Measurements from ENCODE around the gene PTPRM.

PTPRM gene

DNA sequence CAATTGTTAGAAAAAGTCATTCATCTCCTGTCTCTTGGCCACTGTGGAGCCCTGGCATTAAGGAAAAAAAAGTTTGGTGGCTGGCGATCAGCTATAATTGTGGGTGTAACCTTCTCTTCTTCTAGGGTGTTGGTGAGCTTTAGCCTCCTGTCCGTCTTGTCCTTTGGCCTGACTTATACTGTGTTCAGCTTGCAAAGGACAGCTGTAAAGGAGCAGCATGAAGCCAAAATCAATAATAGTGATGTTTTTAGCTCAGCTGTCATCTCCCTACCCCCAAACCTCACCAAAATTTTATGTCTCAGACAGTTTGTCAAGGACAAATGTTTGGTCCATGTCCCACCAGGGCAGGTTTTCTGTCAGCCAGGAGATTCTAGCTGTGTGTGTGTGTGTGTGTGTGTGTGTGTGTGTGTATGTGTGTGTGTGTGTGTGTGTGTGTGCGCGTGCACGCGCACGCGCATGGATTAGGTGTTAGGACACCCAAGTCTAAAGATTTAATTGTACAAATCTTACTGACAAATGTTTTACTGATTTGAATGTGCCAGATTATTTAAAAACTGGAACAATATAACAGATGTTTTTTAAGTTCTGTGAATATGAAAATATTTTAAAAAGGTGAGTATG, 109.2 kb downstream of the PTPRM start:
- no peak for DNase-seq

DNA sequence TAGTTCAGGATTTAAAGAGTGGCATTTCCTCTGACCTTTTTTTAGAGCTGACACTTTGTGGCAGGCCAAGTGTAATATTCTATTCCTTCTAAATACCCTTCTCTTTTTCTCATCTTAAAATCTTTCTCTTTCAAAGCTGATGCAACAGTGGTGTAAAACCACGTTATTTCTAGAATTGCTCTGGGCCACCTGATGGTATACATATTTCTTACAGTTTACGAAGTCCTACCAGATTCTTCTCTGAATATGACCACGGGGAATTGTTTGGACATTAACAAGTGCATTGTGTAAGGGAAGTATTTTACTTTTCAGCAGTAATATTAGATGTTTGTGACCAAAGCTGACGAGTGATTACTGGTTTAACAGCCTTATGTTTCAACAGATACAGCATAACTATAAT, 109.9 kb downstream of the PTPRM start:
- no peak for DNase-seq

DNA sequence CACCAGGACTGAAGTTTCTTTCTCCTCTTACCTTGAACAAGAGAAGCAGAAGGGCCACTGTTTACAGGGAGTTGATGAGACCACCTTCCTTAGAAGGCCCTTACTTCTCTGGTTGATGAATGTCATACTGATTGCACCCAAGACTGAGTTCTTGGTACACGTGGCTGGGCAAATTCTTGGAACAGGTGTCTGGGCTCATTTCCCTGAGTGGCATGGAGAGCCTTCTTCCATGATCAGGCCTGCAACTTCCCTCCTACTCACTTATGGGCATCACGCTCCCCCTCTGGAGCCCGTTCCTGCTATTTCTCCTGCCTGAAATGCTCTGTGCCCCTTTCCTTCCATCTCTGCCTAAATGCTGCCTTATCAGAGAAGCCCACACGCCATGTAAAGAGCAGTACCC, 110.3 kb downstream of the PTPRM start:
- no peak for DNase-seq

DNA sequence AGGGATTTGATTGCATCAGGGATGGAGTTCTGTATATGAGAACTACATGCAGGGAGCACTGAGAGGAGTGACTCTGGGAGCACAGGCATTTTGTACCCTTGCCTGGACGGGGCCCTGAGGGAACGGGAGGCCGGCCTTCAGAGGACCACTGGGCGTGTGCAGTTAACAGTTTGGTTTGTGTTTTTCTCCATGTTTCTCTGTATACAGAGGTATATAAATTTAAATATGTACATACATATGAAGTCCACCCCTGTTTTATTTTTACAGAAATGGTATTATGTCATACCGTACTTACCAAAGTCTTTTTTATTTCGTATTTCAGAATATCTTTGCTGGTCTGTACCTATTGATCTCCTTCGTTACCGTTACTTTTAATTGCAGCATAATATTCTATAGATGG, 111.3 kb downstream of the PTPRM start:
- DNase-seq: no peak

DNA sequence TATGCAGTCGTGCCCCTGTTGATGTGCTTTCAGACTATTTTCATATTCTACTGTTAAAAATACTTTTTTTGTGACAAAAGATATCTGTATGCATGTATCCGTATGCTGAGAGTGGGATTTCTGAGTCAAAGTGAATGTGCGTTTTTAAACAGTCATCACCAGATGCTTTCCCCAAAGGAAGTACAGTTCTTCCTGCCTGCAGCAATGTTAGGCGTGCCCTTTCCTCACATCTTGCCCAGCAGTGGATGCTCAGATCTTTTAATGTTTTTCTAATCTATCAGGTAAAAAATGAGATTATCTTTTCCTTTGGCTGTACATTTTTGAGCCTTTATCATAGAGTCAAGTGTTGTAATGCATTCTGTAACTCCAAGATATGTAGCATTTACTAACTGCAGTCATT, 111.7 kb downstream of the PTPRM start:
- DNase-seq: no peak

DNA sequence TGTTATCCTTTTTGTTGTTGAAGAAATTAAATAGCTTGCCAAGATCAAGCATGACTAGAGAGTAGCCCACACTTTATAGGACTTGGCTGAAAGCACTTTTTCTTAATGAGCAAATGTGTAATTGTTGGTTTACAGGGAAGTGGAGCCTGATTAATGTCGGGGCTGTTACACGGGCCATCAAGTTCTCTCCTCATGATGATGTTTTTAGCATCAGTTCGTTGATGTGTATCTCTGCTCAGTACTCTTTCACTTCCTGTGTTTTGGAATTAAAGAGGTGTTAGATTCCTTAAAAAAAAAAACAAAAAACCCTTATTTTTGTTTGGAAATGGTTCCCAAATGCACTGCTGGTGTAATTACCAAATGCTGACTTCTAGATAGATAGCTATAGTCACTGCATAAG, 114.2 kb downstream of the PTPRM start:
- no peak for DNase-seq

DNA sequence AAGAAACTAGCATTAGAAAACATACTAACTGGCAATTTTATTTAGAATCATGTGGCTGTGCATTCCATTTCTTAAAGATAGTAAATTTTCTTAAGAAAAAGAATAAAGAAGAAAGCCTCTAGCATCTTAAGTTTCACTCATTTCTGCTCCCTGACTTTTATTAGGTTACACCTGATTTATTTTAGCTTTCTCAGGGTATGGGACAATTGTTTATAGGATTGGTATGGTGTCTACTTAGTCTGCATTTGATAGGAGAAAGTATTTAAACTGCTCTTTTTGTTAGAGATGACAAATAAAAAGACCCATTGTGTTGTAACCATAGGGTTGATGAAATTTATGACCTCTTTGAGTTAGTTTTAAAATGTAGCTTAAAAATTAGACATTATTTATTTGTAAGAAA, 115.2 kb downstream of the PTPRM start:
- DNase-seq: no peak

DNA sequence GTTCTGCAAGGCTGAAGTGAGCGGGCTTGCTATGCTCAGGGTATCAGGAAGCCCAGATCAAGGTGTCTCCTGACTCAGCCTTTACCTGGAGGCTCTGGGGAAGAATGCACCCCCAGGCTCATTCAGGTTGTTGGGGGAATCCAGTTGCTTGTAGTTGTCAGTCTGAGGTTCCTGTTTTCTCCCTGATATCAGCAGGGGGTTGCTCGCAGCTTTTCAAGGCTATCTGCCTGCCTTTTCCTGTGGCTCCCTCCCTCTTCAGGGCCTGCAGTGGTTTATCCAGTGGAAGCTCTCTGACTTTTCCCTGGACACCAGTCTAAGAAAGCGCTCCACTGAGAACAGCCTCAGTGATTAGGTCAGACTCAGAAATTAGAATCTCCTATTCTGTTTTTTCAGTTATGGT, 116.6 kb downstream of the PTPRM start:
- no peak for DNase-seq

DNA sequence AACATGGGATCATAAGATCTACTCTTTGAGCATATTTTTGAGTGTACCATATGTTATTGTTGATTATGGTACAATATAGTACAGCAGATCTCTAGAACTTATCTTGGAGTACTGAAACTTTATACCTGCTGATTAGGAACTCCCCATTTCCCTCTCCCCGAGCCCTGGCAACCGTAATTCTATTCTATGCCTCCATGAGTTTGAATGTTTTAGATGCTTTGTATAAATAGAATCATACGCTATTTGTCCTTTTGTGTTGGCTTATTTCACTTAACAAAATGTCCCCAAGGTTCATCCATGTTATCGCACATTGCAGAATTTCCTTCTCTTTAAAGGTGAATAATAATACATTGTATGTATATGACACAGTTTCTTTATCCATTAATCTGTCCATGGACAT, 117.2 kb downstream of the PTPRM start:
- DNase-seq: no peak

DNA sequence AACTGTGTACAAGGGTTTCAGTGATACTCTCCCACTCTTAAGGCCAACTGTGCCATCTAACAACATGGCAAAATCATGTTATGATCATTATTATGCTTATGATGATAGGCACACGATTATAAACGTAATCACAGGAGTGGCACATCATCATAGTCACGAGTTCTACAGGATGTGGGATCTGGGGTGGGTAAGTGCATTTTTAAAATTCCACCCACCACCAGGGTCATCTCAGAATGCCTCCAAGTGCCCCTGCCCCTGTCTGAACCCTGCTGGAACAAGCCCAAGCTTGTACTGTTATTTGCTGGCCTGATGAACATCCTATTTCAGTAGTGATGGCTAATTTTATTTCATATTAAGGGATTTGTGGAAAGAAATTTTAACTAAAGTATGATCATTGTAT, 117.8 kb downstream of the PTPRM start:
- no peak for DNase-seq

DNA sequence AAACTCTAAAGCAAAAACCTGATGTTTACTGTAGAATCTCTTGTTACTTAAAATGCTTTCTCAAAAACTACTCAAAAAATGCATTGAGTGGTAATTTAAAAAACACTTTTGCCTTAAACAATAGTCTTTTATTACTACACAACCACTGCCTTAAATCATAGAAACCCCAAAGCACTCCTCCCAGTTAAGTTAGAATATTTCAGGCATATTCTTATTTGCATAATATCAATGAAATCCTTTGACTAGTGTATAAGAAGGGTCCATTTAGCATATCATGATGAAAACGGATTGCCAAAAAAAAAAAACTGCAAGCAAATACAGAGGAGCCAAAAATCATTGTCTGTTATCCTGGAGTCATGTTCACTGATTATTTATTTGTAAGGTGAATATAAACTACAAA, 119.2 kb downstream of the PTPRM start:
- DNase-seq: no peak

DNA sequence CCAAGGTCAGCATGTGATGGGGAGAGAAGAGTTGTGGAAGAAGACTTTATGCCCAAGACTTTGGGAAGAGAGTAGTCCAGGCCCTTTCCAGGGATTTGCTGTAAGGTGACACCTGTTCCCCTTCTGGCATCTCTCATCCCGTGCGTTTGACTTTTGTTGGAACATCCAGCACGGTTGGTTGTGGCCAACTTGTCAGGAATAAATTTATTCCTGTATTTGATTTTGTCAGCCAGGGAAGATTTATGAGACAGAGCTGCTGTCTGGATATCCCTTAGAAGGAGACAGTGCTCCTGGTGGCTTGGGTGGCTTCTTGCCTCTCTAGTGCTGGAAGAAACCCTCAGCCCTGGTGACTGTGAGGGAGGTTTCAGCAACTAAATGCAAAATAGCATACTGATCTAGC, 121.5 kb downstream of the PTPRM start:
- no peak for DNase-seq

DNA sequence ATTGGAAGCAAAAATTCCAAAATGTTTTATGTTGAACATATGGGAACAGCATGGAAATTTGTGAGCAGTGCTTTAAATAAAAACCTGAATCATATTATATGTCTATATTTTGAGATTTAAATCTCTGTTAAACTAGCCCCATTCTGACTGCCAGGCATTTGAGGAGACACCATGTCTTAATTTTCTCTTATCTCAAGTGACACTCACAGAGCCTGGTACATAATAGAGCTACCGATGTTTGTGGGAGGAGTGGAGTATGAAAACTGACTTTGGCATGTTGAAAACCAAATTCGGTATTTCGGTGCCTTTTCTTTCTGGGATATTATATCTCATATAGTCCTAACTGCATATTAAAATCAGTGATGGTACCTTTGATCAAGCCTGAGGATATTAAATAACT, 124.1 kb downstream of the PTPRM start:
- DNase-seq: no peak

DNA sequence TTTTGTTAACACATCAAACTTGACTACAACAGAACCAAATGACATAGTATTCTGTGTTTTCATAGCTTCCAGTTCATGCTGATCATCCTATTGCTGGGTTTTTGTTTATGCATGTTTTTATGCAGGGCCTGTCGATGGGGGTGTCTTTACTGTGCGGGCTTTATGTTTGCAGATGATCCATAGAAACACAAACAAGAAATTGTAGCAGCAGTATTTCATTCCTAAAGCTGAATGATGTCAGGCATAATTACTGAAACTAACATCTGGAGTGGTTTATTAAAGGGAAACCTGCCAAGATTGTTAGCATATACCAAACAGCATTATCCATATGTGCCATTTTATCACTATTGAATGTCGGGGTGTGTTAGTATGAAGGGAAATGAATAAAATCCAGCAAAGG, 129.7 kb downstream of the PTPRM start:
- no peak for DNase-seq

DNA sequence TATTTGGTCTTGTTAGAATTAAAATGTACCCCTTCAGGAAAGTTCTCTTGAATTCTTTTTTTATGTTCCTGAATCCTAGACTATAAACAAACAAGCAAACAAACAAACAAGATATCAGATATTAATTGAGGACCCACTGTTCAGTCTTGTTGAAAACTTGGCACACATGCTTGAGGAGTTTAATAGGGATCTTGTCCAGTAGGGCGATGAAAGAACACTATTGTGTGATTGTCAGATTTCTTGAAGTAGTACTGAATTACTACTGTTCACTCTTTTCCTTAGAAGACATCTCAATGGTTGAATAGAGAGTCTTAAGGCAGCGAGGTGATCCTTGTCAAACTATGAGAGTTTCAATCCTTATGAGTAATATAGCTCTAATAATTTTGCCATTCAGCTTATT, 130.2 kb downstream of the PTPRM start:
- no peak for DNase-seq

DNA sequence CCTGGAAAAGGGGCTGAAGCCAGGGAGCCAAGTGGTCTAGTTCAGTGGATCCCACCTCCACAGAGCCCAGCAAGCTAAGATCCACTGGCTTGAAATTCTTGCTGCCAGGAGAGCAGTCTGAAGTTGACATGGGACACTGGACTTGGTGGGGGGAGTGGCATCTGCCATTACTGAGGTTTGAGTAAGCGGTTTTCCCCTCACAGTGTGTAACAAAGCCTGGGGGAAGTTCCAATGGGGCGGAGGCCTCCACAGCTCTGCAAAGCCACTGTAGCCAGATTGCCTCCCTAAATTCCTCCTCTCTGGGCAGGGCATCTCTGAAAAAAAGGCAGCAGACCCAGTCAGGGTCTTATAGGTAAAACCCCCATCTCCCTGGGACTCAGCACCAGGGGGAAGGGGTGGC, 144.4 kb downstream of the PTPRM start:
- DNase-seq: no peak

DNA sequence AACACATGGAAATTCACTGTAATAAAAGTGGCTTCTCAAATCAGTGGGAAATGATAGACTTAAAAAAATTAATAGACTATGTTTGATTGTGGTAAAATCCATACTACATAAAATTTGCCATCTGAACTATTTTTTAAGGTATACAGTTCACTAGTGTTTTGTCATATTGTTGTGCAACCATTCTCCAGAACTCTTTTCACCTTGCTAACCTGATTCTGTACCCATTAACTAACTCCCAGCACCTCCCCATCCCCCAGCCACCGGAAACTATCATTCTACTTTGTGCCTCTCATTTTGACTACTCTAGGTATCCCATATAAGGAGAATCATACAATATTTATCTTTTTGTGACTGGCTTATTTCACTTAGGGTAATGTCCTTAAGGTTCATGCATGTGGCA, 153.3 kb downstream of the PTPRM start:
- no peak for DNase-seq

DNA sequence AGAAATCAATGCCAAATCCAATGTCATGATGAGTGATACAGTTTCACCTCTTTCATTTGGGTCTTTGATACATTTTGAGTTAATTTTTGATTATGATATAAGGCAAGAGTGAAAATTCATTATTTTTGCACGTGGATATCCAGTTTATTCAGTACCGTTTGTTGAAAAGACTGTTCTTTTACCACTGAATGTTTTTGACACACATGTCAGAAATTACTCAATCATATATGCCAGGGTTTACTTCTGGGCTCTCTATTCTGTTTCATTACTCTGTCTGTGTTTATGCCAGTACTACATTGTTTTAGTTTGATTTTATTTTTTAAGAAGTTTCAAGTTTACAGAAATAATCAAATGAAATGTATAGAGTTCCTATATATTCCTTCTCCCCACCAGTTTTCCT, 154.4 kb downstream of the PTPRM start:
- no peak for DNase-seq

DNA sequence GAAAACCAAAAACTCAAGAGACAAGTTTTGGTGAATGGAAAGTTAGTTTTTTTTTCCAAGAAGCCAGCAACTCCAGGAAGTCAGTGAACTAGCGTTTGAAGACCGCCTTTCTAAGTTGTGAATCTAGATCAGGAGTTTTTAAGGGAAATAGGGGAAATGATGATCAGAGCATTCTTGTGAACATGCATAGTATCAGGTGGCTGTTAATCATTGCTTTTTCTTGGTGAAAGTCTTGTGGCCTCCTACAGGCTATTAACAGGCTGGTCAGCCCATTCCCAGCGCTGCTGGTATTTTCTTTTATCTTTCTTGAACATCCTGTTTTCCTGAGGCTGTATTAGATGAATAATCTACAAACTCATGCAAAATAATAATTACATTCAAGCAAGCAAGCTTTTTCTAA, 155.8 kb downstream of the PTPRM start:
- no peak for DNase-seq

DNA sequence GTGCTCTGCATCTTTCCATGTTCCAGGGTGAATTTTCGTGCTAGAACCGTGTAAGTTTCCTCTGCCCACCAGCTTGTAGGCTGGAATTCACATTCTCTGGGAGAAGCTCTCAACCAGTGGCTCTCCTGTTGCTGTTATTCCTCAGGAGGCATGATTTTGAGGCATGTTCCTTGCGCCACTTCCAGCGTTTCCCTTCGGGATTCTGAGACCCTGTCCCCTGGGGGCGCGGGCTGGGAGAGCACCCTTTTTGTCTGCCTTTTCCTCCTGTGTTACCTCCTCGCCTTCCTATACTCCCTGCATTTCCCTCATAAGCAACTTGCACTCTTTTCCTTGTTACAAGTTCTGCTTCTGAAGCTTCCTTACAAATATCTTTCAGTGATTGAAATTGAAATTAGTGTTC, 156.4 kb downstream of the PTPRM start:
- no peak for DNase-seq

DNA sequence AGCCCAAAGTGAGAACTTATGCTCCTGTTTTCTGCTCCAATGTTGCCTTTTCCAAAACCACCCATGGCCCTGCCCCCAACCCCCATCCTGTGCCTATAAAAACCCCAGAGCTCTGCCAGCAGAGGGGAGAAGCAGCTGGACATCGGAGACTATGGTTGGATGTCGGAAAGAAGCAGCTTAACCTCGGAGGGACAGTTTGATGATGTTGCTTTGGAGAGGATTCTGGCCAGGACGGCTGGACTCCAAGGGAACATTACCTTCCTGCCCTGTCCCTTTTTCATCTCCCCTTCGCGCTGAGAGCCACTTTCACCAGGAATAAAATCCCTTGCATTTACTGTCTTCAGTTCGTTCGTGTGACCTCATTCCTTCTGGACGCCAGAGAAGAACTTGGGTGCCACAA, 158.4 kb downstream of the PTPRM start:
- no peak for DNase-seq

DNA sequence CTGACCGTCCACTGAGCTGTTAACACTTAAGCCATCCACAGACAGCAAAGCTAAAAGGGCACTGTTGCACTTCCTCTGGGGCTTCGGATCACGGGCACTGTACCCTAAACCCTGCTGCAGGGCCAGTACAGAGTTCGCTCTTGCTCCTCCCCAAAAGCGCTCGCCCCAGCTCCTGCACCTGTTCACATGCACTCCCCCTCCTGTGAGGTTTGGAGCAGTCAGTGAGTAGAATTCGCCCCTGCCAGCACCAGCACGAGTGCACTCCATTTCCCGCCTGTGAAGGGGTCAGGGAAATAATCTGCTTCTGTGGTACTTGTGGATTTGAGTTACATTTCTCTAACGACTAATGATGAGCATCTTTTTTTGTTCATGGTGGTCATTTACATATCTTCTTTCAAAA, 158.8 kb downstream of the PTPRM start:
- DNase-seq: no peak

DNA sequence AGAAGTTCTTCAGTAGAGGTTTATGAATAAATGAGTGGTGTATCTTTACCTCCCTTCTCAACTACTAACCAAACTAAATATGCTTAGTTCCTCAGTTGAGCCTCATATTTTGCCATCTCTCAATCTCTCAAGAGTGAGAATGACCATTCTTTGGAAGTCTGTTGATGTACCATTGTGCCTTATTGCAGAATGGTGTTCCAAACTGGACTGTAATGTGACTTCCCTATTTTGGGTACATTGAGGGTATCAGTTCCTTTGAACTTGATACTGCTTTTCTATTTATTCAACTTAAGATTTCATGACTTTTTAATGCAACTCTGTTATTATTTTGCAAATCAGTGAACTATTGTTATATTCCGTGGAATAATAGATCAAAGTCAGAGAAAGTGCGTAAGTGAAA, 159.4 kb downstream of the PTPRM start:
- no peak for DNase-seq

DNA sequence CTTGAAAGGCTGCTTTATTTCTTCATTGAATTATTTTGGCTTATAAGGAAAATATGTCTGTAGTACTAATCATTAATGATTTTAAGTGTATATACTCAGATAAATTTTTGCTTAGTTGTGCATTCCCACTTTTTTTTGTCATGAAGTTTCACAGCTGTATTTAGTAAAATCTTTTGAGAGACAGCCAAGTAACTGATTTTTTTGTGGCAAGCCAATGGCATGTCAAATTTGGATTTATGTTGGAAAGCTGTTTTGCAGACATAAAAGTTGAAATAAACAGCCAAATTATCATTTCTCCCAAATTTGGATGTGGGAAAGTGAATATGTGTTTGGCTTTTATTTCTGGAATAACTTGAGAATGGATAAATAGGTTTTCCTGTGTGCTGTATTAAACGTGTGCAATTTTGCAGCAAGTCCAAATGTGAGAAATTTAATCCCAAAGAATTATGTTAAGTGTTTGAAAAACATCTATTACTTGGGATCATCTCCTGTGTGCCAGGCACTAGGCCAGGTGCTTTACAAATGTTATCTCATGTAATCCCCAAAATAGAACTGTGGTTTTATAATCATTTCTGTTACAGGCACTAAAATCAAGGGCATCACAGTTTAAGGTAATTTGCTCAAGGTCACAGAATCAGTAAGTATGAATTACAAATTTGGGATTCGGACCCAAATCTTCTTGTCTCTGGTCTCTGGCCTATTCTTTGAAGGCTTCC, 160.4 kb downstream of the PTPRM start:
- DNase-seq: no peak

DNA sequence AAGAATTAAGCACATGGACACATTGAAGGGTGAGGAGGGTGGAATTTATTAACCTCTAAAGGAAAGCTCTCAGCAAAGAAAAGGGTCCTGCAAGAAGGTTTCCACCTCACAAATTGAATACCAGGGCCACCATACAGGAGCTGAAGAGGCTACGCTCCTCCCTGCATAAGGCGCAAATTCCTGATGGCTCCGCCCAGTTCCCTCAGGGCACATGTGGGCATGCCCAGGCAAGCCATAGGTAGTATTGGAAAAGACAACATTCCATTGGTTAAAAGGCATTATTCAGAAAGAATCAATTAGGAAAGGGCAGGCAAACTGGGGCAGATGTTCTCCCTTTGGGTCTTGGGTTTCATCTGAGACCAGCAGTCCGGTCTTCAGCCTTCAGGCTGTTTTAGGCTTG, 161.2 kb downstream of the PTPRM start:
- DNase-seq: no peak

Data from NCI-H1105 (cell line).